Limb (tissue), 2 donors: Measurements from ENCODE around the gene IQSEC1.

Source experiments
- DNase-seq, 2 donors: peaks; one replicate each; pipeline ENCODE4 v3.0.0-alpha.2; 2016; ENCODE audit errors: extremely low spot score in 2 of 2

Gene IQSEC1

GRCh38 chr3:13030684-13031083 is 42.5 kb downstream of the IQSEC1 start:
- no peak for DNase-seq

DNA sequence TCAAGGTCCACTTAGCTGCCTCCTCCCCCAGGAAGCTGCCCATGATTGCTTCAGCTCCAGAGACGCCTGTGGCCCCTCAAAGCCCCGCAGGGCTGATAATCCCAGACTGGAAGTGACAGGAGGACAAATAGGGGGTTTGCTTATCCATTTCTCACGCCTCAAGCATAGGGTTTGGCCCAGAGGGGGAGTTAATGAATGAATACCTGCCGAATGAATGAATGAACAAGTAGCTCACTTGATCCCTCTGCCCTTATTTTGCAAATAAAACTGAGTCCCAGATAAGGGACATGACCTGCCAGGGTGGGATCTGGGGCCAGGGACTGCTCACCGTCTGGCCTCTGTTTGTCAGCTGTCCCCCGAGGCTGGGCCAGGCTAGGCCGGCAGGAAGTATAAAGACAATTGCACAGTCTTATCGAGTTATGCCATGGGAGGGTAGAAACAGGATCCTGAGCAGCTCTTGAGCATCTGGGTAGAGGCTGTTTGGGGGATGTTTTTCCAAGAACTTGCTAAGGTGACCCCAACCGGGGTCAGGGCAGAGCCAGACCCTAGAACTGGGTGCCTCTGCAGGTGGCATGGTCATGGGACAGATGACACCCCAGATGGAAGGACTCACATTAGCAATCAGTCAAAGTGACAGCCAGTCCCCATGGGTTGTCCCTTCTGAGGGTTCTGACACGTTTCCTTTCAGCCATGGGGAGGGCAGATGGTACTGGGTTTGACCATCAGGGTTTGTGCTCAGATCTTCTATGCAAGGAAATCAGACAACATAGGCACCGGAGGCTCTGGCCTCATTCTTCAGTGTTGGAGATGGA is 45.0 kb downstream of the IQSEC1 start:
- no peak for DNase-seq

DNA sequence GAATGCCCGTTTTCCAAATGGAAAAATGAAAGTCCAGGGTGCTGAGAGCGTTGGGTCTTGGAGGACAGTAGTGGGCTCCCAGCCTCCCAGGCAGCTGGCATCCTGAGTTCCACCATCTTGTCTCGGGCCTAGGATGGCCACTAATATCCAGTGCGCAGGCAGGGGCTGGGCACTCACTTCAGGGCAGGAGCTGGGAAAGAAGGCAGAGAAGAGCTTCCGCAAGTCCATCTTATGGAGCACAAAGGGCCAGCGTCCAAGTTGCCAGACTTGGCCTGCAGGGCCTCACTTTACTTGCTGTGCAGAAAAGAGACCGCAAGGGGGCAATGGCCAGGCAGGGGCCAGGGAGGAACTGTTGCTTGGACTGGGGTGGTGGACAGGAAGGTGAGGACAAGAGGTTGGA is 46.1 kb downstream of the IQSEC1 start:
- no peak for DNase-seq

- no peak for DNase-seq
These were observed 46.7 kb downstream of the IQSEC1 start for GRCh38 chr3:13026534-13026933.

DNA sequence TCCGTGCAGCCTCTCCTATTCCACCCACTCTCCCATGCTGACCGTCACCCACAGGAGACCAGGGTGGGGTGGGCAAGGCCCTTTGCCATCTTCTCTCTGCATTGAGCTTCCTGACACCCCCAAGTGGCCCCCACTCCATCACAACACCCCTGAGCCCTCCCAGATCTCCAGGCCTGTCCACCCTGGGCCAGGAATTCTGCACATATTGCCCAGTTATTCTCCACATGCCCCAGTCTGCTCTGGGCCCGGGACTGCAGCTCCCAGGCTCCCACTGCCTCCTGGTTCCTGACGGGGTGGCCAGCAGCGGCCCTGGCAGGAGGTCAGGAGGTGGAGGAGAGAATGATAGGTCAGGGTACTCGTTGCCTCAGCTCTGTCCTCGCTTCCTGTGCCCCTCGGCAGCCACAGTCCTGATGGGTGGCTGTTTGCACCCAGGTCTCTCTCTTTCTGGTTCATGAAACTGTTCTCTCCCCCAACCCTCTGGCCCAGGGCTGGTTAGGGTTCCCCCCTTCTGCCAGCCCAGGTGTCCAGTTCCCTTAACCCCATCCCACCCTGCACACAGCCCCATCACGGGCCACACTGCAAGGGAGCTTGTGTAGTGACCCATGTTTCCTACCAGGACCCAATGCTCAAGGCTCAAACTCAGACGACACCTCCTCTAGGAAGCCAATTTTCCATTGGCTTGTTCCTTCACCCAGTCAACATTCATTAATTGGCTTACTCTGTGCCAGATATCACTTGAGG is 47.3 kb downstream of the IQSEC1 start:
- DNase-seq, result no peak

DNA sequence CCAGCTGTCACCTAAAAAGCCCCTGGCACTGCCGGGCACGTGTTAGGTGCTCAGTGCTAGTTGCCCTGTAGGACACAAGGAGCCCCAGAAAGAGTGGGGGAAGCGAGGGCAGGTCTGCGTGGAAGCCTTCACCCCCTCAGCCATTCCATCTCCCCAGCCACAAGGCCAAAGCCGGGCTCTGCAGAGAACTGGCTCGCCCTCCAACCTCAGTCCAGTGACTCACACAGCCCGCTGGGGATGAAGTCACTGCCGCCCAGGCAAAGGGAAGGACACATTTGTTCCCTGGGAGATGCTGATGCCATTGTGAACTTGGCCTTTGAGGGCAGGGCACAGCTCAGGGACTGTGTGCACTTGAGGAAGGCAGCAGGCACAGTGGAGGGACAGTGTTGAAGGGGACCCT is 48.1 kb downstream of the IQSEC1 start:
- DNase-seq, result no peak

DNA sequence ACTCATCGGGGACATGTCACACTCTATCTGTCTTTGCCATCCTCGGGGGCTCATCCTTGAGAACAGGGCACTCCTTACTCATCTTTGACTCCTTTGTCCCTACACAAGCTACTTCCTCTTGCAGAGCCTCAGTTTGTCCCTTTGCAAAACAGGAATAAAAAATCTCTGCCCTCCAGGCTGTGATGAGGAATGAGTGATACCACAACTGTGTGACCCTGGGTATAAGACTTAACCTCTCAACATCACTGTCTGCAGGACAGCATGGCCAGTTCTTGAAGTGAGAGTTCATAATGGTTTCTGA is 48.5 kb downstream of the IQSEC1 start:
- DNase-seq, result no peak

GRCh38 chr3:13023971-13024764 is 49.1 kb downstream of the IQSEC1 start:
- DNase-seq, result no peak

- DNase-seq, result no peak
These were observed 49.8 kb downstream of the IQSEC1 start for GRCh38 chr3:13023235-13023970.

DNA sequence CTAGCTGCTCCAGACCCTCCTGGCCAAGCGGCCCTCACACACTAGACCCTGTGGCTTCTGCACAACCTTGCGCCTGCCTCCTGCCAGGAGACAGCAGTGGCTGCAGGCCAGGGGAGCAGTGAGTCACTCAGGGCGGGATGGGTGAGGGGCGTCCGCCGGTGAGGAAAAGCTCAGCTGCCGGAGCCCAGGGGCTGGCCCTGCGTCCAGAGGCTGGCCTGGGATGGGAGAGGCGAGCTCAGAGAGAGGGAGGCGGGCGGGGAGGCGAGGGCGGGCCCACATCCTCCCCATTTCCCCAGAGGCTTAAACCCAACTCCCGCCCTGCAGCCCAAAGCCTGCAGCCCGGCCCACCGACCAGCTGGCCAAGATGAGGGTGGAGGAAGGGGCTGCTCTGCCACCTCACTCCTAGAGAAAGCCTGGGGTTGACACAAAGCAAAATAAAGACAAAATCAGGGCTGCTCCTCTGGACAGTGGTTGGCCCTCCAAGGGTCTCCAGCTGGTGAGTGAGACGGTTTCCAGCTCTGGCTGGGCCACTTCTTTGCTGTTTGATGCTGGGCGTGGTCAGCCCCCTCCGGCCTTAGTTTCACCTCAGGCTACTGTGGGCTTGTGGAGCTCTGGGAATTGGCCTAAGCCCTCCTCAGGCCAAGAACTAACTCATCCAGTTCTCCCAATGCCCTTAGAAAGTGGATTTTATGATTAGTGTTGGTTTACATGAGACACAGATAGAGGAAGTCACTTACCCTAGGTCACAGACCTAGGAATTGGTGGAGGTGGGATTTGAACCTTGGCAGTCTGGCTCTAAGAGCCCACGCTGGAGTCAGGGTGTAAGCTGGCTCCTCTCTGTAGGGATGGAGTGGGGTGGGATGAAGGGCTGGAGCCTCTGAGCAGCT is 50.6 kb downstream of the IQSEC1 start:
- DNase-seq, result peak; percentile 80 to 84

GRCh38 chr3:13021141-13022114 is 51.8 kb downstream of the IQSEC1 start:
- DNase-seq, result no peak

DNA sequence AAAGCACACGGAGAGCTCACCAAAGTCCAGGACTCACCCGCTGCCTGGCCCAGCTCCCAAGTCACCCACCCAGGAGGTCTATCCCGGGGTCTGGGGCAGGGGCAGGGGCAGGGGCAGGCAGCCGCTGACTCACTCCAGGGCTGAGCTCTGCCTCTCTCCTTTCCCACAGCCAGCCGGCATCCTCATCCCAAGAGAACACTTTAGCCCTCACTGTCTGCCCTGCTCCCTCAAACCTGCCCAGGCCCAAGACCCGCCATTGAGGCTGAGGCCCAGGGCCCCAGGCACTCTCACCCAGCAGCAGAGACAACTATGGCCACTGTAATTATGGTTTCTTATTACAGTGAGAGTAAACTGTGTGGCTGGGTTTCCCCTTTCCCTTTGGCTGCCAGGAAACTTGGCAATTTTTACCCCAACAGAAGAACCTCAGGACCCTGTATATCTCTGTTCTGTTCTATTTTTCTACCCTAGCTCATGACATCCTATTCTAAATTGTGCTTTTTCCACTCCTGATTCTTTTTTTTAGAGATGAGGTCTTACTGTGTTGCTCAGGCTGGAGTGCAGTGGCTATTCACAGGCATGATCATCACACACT is 53.0 kb downstream of the IQSEC1 start:
- DNase-seq, result no peak

DNA sequence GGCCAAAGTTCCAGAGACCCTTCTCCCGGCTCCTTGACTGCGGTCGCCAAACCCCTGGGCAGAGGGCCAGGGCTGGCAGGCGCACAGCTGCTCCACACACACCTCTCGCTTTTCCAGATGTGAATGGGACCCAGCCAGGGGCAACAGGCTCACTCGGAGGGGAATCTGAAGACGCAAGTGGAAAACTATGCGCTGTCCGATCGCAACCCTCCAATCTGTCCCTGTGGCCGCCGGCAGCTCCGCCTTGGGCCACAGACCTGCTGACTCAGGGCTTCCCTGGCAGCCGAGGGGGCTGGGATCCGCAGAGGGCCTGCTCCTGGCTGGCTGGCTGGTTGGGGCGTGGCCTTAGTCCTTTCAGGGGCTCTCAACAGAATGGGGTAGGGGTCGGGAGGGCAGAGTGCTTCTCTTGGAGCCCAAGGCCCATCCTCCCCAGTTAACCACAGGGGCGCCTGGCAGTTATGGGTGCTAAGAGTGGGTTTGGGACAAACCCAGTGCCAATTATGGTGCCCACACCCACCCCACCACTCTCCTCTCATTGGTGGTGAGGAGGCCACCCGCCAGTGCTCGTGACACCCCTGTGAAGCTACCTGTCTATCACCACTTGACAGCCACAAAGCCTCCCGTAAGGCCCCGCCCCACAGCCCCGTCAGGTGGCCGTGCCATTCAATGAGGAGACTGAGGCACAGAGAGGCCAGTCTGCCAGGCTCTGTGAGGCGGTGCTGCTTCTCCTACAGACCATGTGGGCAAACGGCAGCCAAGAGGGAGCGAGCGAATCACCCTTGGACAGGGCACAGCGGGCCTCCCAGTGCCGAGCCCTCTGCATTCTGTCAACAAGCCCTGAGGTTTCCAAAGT is 53.8 kb downstream of the IQSEC1 start:
- DNase-seq, result peak; percentile 86

DNA sequence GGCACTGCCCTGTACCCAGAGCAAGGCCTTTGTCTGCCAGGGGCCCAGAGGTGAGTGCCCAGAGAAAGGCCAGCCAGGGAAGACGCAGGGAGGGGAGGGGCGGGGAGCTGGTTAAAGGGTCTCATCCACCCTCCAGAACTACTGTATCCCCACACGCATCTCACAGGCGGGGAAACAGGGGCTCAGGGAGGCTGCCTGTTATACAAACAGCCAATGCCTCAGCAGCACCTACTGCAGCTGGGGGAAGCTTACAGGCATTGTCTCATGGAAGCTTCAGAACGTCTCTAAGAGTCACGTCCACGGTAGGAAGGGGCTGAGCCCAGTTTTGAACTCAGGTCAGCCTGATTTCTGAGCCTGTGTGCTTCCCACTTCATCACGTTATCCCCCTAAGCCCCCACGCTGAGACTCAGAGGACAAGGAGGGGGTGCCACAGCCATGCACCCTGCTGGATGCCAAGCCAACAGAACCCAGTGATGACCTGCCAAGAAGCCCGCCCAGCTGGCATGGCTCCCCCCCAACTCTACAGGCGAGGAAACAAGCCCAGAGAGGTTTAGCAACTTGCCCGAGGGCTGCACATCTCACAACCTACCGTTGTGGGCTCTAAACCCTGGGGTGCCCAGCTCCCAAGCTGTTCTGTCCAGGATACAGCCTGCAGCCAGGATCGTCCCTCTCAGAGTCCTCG is 54.5 kb downstream of the IQSEC1 start:
- no peak for DNase-seq

DNA sequence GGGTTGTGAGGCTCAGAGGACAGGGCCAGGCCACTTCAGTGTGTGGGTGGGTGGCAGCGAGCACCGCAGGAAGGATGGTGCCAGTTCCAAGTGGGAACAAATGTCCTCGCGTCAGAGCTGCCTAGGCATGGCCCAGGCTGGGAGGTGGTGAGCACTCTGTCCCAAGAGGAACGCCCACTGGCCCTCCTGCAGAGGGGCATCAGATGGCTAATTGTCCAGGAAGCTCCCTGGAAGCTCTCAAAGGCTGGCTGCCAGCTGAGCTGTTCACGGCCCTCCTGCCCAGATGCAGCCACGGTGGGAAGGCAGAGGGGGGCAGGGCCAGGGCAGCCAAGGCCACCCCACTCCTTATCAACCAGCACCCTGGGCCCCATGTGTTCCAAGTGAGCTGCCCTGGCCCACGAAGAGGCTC is 55.2 kb downstream of the IQSEC1 start:
- no peak for DNase-seq

DNA sequence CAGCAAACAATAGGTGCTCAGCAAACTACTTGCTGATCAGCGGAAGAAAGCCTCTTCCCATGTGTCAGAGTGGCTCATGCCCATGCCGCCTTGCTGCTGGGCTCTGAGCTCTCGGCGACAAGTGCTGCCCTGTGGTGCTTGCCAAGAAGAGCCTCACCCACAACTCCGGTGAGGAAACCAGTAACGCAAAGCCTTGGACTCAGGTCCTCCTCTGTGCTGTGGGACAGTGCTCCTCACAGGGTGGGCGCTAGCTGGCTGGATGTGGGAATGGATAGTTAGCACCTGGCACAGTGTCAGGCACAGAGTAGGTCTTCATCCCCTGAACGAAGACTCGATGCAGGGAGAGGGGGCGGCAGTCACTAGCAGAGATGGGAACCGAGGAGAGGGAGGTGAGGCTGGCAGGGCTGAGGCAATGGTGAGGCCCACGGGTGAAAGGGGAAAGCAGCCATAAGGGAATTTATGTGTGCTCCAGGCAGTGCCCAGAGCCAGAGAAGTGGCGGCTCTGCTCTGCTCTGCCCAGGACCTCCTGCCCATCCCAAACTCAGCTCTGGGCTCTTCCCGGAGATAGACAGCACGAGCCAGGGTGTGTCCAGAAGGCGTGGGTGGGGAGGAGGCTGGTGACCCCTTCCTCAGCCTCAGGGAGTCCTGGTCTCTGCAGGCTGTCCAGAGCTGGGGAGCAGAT is 55.7 kb downstream of the IQSEC1 start:
- DNase-seq, result no peak

- DNase-seq, result no peak
These were observed 56.4 kb downstream of the IQSEC1 start for GRCh38 chr3:13016721-13017255.
